Cardiac fibroblast (primary cell): ENCODE results near the gene SCN8A.
A peak's percentile ranks its signal among the peaks of the same experiment; 100 is the strongest.

ENCODE experiments used
- DNase-seq, 2 donors: peaks; one replicate each; pipeline versions ENCODE4 v3.0.0 to v3.0.0-alpha.2; 2010; ENCODE audit warnings: low read depth in 2 of 2
- H3K4me3 ChIP-seq, 2 donors: replicated peaks in 1 of 2; 1 replicate in 1 of 2; 2 replicates in 1 of 2; pipeline ENCODE4 v1.5.1; 2011; ENCODE audit warnings: low read depth in 2 of 2, low read length in 2 of 2, mild to moderate bottlenecking in 2 of 2, moderate library complexity in 1 of 2
- CTCF ChIP-seq: IDR thresholded peaks from one replicate; pipeline ENCODE4 v1.5.1; 2011; ENCODE audit warnings: low read depth, mild to moderate bottlenecking, low read length, inconsistent platforms

SCN8A gene

GRCh38 chr12:51677284-51677968, 86.4 kb downstream of the SCN8A start:
- no peak for TF ChIP-seq CTCF

GRCh38 chr12:51678086-51678724, 87.2 kb downstream of the SCN8A start:
- no peak overlapping the region for H3K4me3 ChIP-seq
- peak; percentile 63 to 67 for DNase-seq
- TF ChIP-seq CTCF: peak; percentile 94

More at GRCh38 chr12:51677284-51677968, 86.4 kb downstream of the SCN8A start:
- no peak for DNase-seq
- no peak overlapping the region for H3K4me3 ChIP-seq

GRCh38 chr12:51682981-51683380, 91.9 kb downstream of the SCN8A start:
- no peak for DNase-seq
- no peak for TF ChIP-seq CTCF
- H3K4me3 ChIP-seq: no peak overlapping the region

GRCh38 chr12:51683763-51684357, 92.8 kb downstream of the SCN8A start:
- no peak for TF ChIP-seq CTCF
- DNase-seq: peak; percentile 71 to 81
- H3K4me3 ChIP-seq: no peak overlapping the region

GRCh38 chr12:51686727-51687126, 95.7 kb downstream of the SCN8A start:
- DNase-seq: peak; percentile 45 to 47
- no peak for TF ChIP-seq CTCF
- H3K4me3 ChIP-seq: no peak overlapping the region

- peak in 1 of 2 donors; percentile 38 for DNase-seq
- no peak overlapping the region for H3K4me3 ChIP-seq
- TF ChIP-seq CTCF: no peak
Measured at GRCh38 chr12:51687177-51687576, 96.1 kb downstream of the SCN8A start.
